ENCODE measurements around the gene ACTG1. TPM values are rescaled to one million over a fixed set of nuclear protein-coding genes. Genes with fewer than 3 reads are reported as not detected.

Gene ACTG1
- total RNA-seq, 4 donors from 2014 or later: 2,510 to 3,878 (median 3,203) TPM

DNA sequence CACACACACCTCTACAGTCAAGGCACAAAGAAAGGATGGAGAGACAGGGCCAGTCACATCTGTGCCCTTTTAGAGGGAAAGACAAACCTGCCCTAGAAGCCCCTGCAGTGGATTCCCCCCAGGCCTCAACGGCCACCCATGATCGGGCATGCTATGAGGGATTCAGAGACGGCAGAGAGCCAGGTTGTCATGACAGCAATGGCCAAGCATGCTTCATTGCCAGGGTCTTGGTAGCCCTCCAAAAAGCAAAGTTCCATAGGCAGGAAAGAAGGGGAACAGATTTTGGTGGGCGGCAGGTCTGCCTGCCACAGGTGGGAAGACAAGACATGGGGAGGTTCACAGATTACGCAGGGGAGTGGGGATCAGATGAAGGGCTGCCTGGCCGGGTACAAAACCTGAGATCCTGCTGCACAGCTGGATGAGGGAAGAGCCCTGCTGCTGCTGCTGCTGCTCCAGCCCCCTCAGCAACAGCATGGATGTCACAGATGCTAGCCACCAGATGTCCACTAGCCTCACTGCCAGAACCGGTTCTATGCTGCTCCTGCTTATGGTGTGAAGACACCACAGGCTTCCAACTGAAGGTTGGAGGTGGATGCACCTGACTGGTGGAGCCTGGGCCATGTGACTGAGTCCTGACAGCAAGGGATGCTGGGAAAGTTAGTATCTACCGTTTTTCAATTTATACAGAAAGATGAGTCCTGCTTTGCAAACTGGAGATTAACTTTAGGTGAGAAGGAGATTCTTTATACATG is 17.8 kb downstream of the ACTG1 start:
- DNase-seq: no peak
- H3K4me1 ChIP-seq: peaks cover 0 to 13% (median 0%) of the 10 kb centered on the region in 4 donors
- no peak overlapping the region for H3K4me3 ChIP-seq
- H3K9me3 ChIP-seq: no peaks in the 10 kb centered on the region
- no peak for TF ChIP-seq POLR2A (IDR thresholded peaks at IDR 0.05)
- TF ChIP-seq, protein P1, sequence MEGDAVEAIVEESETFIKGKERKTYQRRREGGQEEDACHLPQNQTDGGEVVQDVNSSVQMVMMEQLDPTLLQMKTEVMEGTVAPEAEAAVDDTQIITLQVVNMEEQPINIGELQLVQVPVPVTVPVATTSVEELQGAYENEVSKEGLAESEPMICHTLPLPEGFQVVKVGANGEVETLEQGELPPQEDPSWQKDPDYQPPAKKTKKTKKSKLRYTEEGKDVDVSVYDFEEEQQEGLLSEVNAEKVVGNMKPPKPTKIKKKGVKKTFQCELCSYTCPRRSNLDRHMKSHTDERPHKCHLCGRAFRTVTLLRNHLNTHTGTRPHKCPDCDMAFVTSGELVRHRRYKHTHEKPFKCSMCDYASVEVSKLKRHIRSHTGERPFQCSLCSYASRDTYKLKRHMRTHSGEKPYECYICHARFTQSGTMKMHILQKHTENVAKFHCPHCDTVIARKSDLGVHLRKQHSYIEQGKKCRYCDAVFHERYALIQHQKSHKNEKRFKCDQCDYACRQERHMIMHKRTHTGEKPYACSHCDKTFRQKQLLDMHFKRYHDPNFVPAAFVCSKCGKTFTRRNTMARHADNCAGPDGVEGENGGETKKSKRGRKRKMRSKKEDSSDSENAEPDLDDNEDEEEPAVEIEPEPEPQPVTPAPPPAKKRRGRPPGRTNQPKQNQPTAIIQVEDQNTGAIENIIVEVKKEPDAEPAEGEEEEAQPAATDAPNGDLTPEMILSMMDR (IDR thresholded peaks at IDR 0.05): no peak
- no peak overlapping the region for H3K27ac ChIP-seq
- no peaks in the 10 kb centered on the region for H3K27me3 ChIP-seq
- no peaks in the 10 kb centered on the region for H3K36me3 ChIP-seq

DNA sequence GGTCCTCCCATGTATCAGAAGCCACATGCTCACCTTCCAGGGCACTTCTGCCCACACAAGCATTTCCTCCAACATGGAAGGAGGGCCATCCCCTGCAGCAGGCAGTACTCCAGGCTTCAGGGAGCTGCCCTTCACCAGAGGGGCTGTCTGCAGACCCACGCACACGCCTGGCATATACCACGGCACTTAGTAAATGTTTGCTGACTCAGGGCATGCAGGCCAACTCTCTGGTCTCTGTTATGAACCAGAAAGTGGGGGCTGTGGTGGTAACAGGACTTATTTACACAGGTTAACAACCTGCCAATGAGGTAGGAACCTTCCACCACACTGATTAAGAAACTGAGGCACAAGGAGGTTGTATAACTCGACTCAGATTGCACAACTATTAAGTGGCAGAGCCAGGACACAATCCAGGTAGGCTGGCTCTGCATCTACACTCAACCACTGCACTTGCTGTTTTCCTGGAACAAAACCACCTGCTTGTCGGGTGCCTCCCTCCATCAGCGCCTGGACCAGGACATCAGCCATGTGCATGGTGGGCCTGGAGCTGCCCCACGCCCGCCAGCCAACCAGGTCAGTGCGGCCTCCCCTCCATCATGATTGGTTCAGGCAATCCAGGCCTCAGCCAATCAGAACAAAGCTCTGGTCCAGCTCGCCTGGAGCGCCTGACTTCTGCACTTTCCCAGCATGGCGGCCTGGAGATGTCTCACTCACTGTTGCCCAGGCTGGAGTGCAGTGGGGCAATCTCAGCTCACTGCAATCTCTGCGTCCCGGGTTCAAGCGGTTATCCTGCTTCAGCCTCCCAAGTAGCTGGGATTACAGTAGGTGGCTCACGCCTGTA is 19.2 kb downstream of the ACTG1 start:
- H3K36me3 ChIP-seq: no peaks in the 10 kb centered on the region
- no peaks in the 10 kb centered on the region for H3K9me3 ChIP-seq
- no peak overlapping the region for H3K4me3 ChIP-seq
- peaks cover 0 to 23% (median 3%) of the 10 kb centered on the region in 4 donors for H3K4me1 ChIP-seq
- H3K27me3 ChIP-seq: no peaks in the 10 kb centered on the region
- DNase-seq: no peak
- no peak overlapping the region for H3K27ac ChIP-seq
- TF ChIP-seq, protein P1 (IDR thresholded peaks at IDR 0.05): no peak
- no peak for TF ChIP-seq POLR2A (IDR thresholded peaks at IDR 0.05)

DNA sequence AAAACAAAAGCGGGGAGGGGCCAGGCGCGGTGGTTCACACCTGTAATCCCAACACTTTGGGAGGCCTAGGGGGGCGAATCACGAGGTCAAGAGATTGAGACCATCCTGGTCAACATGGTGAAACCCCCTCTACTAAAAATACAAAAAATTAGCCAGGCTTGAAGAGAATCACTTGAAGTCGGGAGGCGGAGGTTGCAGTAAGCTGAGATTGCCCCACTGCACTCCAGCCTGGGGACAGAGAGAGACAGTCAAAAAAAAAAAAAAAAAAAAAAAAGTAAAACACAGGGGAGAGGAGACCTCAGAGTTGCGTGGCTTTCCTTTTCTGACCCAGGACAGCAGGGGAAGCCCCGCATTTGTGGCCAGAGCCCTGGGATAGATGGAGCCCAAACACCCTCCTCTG is 19.9 kb downstream of the ACTG1 start:
- TF ChIP-seq POLR2A (IDR thresholded peaks at IDR 0.05): no peak
- TF ChIP-seq, protein P1 (IDR thresholded peaks at IDR 0.05): no peak
- H3K36me3 ChIP-seq: no peaks in the 10 kb centered on the region

DNA sequence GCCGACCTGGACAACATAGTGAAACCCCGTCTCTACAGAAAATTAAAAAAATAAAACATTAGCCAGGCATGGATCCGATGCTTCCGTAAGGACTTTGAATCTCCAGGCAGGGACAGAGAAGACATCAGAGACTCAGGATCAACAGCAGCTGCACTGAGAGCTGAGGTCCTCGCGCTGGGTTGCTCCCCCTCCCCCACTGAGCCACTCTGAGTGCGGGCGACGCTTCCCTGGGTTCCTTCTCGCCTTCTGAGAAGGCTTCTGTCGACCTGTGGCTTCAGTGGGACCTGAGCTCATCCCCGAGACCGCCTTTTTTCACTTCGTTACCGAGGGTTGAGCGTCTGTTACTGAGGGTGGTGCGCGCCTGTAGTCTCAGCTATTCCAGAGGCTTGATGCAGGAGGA is 20.4 kb downstream of the ACTG1 start:
- Histone ChIP-seq H3K9me3 (no peaks in the 10 kb centered on the region), H3K4me1 (peaks cover 0 to 30% (median 11%) of the 10 kb centered on the region in 4 donors), H3K27me3 (no peaks in the 10 kb centered on the region), H3K27ac (no peak overlapping the region), H3K36me3 (no peaks in the 10 kb centered on the region), H3K4me3 (no peak overlapping the region)
- no peak for TF ChIP-seq POLR2A (IDR thresholded peaks at IDR 0.05)
- TF ChIP-seq, protein P1 (IDR thresholded peaks at IDR 0.05): no peak
- DNase-seq: no peak

More for the DNA sequence above, 19.9 kb downstream of the ACTG1 start:
- H3K4me1 ChIP-seq: peaks cover 0 to 25% (median 7%) of the 10 kb centered on the region in 4 donors
- no peak overlapping the region for H3K4me3 ChIP-seq
- H3K27ac ChIP-seq: no peak overlapping the region
- no peaks in the 10 kb centered on the region for H3K27me3 ChIP-seq
- no peaks in the 10 kb centered on the region for H3K9me3 ChIP-seq
- DNase-seq: no peak

DNA sequence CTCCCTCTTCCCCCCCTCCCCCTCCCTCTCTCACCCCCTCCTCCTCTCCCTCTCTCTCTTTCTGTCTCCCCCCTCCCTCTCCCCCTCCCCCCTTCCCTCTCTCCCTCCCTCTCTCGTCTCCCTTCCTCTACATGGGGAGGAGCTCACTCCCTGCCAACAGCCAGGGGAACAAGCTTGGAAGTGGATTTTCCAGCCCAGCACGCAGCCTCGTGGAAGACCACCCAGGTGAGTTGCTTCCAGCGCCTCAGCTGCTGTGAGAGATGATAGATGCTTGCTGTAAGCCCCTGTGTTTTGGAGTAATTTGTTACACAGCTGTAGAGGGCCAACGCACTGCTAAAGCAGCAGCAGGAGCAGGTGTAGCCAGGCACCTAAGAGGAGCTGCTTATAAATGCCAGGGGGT is 20.8 kb downstream of the ACTG1 start:
- Histone ChIP-seq H3K27ac (no peak overlapping the region), H3K4me3 (no peak overlapping the region), H3K9me3 (no peaks in the 10 kb centered on the region), H3K36me3 (no peaks in the 10 kb centered on the region), H3K4me1 (peaks cover 0 to 30% (median 11%) of the 10 kb centered on the region in 4 donors), H3K27me3 (no peaks in the 10 kb centered on the region)
- TF ChIP-seq, protein P1 (IDR thresholded peaks at IDR 0.05): no peak
- TF ChIP-seq POLR2A (IDR thresholded peaks at IDR 0.05): no peak
- DNase-seq: no peak

All from Peyer's patch (tissue), 4 donors.